WERI-Rb-1 (cell line): ENCODE data around the gene PTPRN2.
A peak's percentile ranks its signal among the peaks of the same experiment; 100 is the strongest.
"Not testable (repeated sequence)": the region's sequence is repeated elsewhere in the genome, so short reads cannot be mapped to it uniquely, and the experiment has no call there.

ENCODE experiments used
- DNase-seq: peaks from one replicate; pipeline ENCODE4 v3.0.0-alpha.2; 2020
- H3K27ac ChIP-seq: fragments of 250-450 bp; sonication (Bioruptor Pico); 2 replicates; pipeline ENCODE4 v1.5.1; 2020; ENCODE audit warnings: mild to moderate bottlenecking, moderate library complexity
- H3K27me3 ChIP-seq: fragments of 250-450 bp; sonication (Bioruptor Pico); 2 replicates; pipeline ENCODE4 v1.5.1; 2021; ENCODE audit warnings: mild to moderate bottlenecking, low read depth, moderate library complexity; ENCODE audit not compliant: insufficient read depth, severe bottlenecking
- H3K36me3 ChIP-seq: fragments of 250-450 bp; sonication (Bioruptor Pico); 2 replicates; pipeline ENCODE4 v1.5.1; 2020; ENCODE audit warnings: mild to moderate bottlenecking, moderate library complexity
- H3K4me3 ChIP-seq: 2 replicates; pipeline ENCODE4 v1.5.1; 2011; ENCODE audit warnings: low read depth, mild to moderate bottlenecking, control low read depth, low read length
- H3K9me3 ChIP-seq: fragments of 250-450 bp; sonication (Bioruptor Pico); 2 replicates; pipeline ENCODE4 v1.5.1; 2021; ENCODE audit warnings: mild to moderate bottlenecking, moderate library complexity; ENCODE audit not compliant: severe bottlenecking
- CTCF ChIP-seq: IDR thresholded peaks from 2 replicates; pipeline ENCODE4 v1.5.1; 2011; ENCODE audit warnings: low read depth, mild to moderate bottlenecking, control low read depth, inconsistent platforms, low read length

Gene PTPRN2

GRCh38 chr7:158353606-158354570 lies 233.7 kb downstream of the PTPRN2 start:
- no peak overlapping the region for H3K4me3 ChIP-seq
- DNase-seq = peak; percentile 57
- H3K9me3 ChIP-seq = no peaks in the 10 kb centered on the region
- no peaks in the 10 kb centered on the region for H3K36me3 ChIP-seq
- no peak overlapping the region for H3K27ac ChIP-seq
- TF ChIP-seq CTCF = peak; percentile 85
- no peaks in the 10 kb centered on the region for H3K27me3 ChIP-seq

GRCh38 chr7:158351899-158352729 lies 235.5 kb downstream of the PTPRN2 start:
- H3K36me3 ChIP-seq, H3K27me3 ChIP-seq, H3K27ac ChIP-seq, H3K9me3 ChIP-seq, H3K4me3 ChIP-seq, DNase-seq: not testable (repeated sequence)

- H3K4me3 ChIP-seq = no peak overlapping the region
- H3K9me3 ChIP-seq = no peaks in the 10 kb centered on the region
- H3K27ac ChIP-seq = no peak overlapping the region
- TF ChIP-seq CTCF = no peak
- H3K27me3 ChIP-seq = no peaks in the 10 kb centered on the region
- no peak for DNase-seq
- H3K36me3 ChIP-seq = no peaks in the 10 kb centered on the region
Measured at GRCh38 chr7:158351481-158351880, 236.1 kb downstream of the PTPRN2 start.

GRCh38 chr7:158351051-158351450 lies 236.6 kb downstream of the PTPRN2 start:
- no peak for TF ChIP-seq CTCF
- no peak for DNase-seq
- H3K27ac ChIP-seq = no peak overlapping the region
- H3K9me3 ChIP-seq = no peaks in the 10 kb centered on the region
- no peaks in the 10 kb centered on the region for H3K27me3 ChIP-seq
- H3K36me3 ChIP-seq = no peaks in the 10 kb centered on the region
- H3K4me3 ChIP-seq = no peak overlapping the region

- no peak for TF ChIP-seq CTCF
Measured at GRCh38 chr7:158350166-158350900, 237.3 kb downstream of the PTPRN2 start.

GRCh38 chr7:158348446-158348845 lies 239.2 kb downstream of the PTPRN2 start:
- no peak for DNase-seq

More at GRCh38 chr7:158350166-158350900, 237.3 kb downstream of the PTPRN2 start:
- H3K9me3 ChIP-seq = no peaks in the 10 kb centered on the region
- no peaks in the 10 kb centered on the region for H3K36me3 ChIP-seq
- DNase-seq = no peak
- no peak overlapping the region for H3K27ac ChIP-seq
- H3K4me3 ChIP-seq = no peak overlapping the region
- no peaks in the 10 kb centered on the region for H3K27me3 ChIP-seq

GRCh38 chr7:158348039-158348438 lies 239.6 kb downstream of the PTPRN2 start:
- not testable (repeated sequence) for DNase-seq, H3K27me3 ChIP-seq, H3K4me3 ChIP-seq, H3K9me3 ChIP-seq, H3K27ac ChIP-seq, H3K36me3 ChIP-seq

More at GRCh38 chr7:158348446-158348845, 239.2 kb downstream of the PTPRN2 start:
- Histone ChIP-seq H3K27me3 (no peaks in the 10 kb centered on the region), H3K4me3 (no peak overlapping the region), H3K27ac (no peak overlapping the region), H3K9me3 (no peaks in the 10 kb centered on the region), H3K36me3 (no peaks in the 10 kb centered on the region)
- TF ChIP-seq CTCF = no peak
